Small intestine (tissue), 7 donors: ENCODE measurements around the gene PHF23. TPM values are rescaled to one million over a fixed set of nuclear protein-coding genes. Genes with fewer than 3 reads are reported as not detected.

Experiments
- DNase-seq, 2 donors: peaks; one replicate each; pipeline versions ENCODE4 v3.0.0 to v3.0.0-alpha.2; 2013
- FAIRE-seq: peaks from 2 replicates; lab custom pipeline; 2012; peaks lifted over from hg19 to GRCh38; lab: Jason Lieb, UNC
- H3K27ac ChIP-seq, 3 donors: one replicate each; pipeline ENCODE4 v1.5.1; 2013; ENCODE audit warnings: low read length in 2 of 3, mild to moderate bottlenecking in 2 of 3, control low read depth in 1 of 3, inconsistent platforms in 1 of 3, low read depth in 1 of 3, moderate library complexity in 1 of 3
- H3K27me3 ChIP-seq, 3 donors: one replicate each; pipeline ENCODE4 v1.6.1; 2013; ENCODE audit warnings: low read length in 3 of 3, inconsistent platforms in 1 of 3; ENCODE audit not compliant: control insufficient read depth in 3 of 3, insufficient read depth in 3 of 3
- H3K36me3 ChIP-seq, 3 donors: one replicate each; pipeline ENCODE4 v1.6.1; 2013; ENCODE audit warnings: low read length in 3 of 3, inconsistent platforms in 1 of 3, low read depth in 1 of 3, mild to moderate bottlenecking in 1 of 3, moderate library complexity in 1 of 3; ENCODE audit not compliant: control insufficient read depth in 3 of 3, insufficient read depth in 2 of 3
- H3K4me1 ChIP-seq, 3 donors: one replicate each; pipeline ENCODE4 v1.6.1; 2013; ENCODE audit warnings: low read length in 2 of 3, inconsistent platforms in 1 of 3, low read depth in 1 of 3, mild to moderate bottlenecking in 1 of 3, moderate library complexity in 1 of 3; ENCODE audit not compliant: control insufficient read depth in 3 of 3, insufficient read depth in 2 of 3
- H3K4me3 ChIP-seq, 3 donors: one replicate each; pipeline ENCODE4 v1.5.1; 2013; ENCODE audit warnings: low read length in 3 of 3, control low read depth in 1 of 3, inconsistent platforms in 1 of 3, low read depth in 1 of 3, mild to moderate bottlenecking in 1 of 3, moderate library complexity in 1 of 3
- H3K9me3 ChIP-seq, 2 donors: one replicate each; pipeline ENCODE4 v1.6.1; 2013; ENCODE audit warnings: low read depth in 1 of 2, low read length in 1 of 2; ENCODE audit not compliant: control insufficient read depth in 2 of 2, insufficient read depth in 1 of 2
- WGBS, 3 donors: extraction: QIAGEN DNeasy Blood & Tissue Kit; methylation state at CpG; one replicate each; pipeline ENCODE4 v1.1.7; 2013; 5-methylcytosine and 5-hydroxymethylcytosine counted together
- polyA plus RNA-seq, 4 donors: library from polyadenylated mRNA; stranded (reverse) in 3 of 4; unstranded in 1 of 4; fragments of 200-250 nt in 3 of 4; fragments of 120-200 nt in 1 of 4; gene quantifications; one replicate each; pipeline versions ENCODE4 v1.2.1 to v1.2.3, GENCODE V29; 2013
- donor health status: healthy with polysubstance abuse.
- donor health status: control.
- donor health status: control.
- donor health status: Bipolar disorder and iron deficiency.
- donor health status: healthy.

The PHF23 gene
- polyA plus RNA-seq, 4 donors = 26.4 to 44.3 (median 36.0) TPM

DNA sequence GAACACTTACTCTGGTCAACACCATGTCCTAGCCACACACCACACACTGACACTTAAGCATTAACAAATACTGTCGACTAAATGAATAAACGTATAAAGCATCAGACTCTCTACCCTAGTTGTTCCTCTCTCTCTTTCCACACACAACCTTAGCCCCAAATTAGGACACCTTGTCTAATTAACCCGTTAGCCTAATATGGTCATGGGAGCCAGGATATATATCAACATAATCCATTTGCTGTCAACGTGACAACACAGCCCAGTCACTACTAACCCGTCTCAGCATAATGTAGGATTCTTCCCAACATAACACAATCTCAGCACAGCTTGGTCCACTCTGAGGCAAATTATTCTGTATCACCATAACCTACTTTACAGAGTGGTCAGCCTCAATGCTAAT is 7.1 kb downstream of the PHF23 start:
- Histone ChIP-seq H3K27me3 (no peaks in the 10 kb centered on the region), H3K27ac (no peak overlapping the region), H3K9me3 (no peaks in the 10 kb centered on the region), H3K4me1 (peaks cover 2 to 38% (median 4%) of the 10 kb centered on the region in 3 donors), H3K36me3 (peaks cover 6 to 69% (median 7%) of the 10 kb centered on the region in 3 donors), H3K4me3 (no peak overlapping the region)
- DNase-seq = no peak
- no peak for FAIRE-seq
- WGBS, 3 donors = 77 to 84% (median 78%) methylated on average over 5 of the region's 5 CpGs

DNA sequence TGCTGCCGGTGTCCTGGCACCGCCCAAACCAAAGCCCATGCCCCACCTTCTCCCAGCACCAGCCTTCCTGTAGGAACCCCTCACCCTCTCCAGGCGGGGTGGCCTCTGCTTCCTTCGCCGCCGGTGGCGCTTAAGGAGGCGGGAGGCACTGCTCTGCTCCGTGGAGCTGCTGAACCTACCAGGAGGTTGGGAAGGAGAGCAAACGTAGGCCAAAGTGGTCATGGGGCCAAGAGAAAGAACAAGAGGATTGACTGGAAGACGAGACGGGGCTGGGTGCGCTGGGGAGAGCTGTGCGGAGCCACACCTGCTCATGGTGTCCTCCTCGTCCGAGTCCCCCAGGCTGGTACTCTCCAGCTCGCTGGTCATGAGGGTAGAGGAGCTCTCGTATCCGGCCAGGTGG is 9.8 kb downstream of the PHF23 start:
- FAIRE-seq (no peak), DNase-seq (no peak)
- no peaks in the 10 kb centered on the region for H3K9me3 ChIP-seq
- H3K36me3 ChIP-seq = peaks cover 8 to 70% (median 13%) of the 10 kb centered on the region in 3 donors
- no peak overlapping the region for H3K27ac ChIP-seq
- peaks cover 2 to 13% (median 4%) of the 10 kb centered on the region in 3 donors for H3K4me1 ChIP-seq
- no peak overlapping the region for H3K4me3 ChIP-seq
- 94 to 99% (median 95%) methylated on average over 19 of the region's 19 CpGs for WGBS, 3 donors
- no peaks in the 10 kb centered on the region for H3K27me3 ChIP-seq

DNA sequence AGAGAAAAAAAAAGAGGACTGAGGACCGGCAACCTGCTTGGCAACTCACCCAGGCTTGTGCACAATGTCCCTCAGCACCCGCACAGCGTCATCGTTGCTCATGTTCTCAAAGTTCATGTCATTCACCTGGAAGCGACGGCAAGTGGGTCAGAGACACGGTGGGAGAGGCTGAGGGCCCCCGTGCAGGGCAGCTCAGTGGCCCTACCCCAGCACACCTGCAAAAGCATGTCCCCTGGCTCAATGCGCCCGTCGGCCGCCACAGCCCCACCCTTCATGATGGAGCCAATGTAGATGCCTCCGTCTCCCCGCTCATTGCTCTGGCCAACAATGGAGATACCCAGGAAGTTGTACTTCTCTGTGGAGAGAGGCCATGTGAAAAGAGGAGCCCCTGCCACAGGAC is 10.3 kb downstream of the PHF23 start:
- DNase-seq (no peak), FAIRE-seq (no peak)
- Histone ChIP-seq H3K27ac (no peak overlapping the region), H3K4me1 (peaks cover 2 to 12% (median 4%) of the 10 kb centered on the region in 3 donors), H3K27me3 (no peaks in the 10 kb centered on the region), H3K9me3 (no peaks in the 10 kb centered on the region), H3K36me3 (peaks cover 12 to 76% (median 15%) of the 10 kb centered on the region in 3 donors), H3K4me3 (no peak overlapping the region)
- WGBS, 3 donors = 90 to 92% (median 90%) methylated on average over 14 of the region's 14 CpGs

DNA sequence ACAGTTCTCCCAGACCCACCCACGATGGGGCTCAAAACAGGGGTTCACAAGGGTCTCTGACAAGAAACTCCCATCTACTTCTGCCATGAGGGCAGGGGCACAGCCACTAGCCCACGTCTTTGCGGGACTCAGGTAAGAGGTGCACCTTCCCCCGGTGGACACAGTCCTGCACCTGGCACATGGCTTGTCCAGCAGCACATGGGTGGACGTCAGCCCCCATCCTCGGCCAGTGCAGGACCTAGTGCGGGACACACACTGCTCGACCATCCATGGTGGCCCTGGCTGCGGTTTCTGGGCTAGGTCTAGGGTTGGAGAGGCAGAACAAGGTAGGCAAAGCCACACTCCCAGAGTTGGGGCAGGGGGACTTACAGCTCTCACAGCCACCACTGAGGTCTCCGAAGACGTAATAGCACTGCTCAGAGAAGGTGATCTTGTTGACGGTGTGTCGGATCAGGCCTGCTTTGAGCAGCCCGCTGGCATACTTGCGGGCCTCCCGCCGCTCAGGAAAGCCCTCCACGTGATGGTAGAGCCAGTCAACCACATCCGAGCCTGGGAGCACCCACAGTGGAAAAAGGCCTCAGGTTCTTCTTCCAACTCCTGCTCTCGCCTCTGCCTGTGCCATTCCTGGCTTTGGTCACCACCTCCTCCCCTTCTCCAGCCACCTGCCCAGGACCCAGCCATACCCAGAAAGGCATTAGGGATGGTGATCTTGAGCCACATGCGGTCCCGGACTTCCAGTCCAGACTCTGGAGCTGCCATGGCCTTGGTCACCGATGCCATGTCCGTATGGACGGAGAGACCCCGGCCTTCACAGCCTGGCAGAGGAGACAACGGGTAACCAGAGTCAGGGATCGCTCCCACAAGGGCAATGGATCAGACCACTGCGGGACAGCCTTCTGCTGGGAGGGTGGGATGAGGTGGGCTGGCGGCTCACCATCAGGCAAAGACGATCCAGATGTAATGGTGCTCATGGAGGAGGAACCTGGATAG is 12.2 kb downstream of the PHF23 start:
- peaks cover 17 to 95% (median 27%) of the 10 kb centered on the region in 3 donors for H3K36me3 ChIP-seq
- H3K27ac ChIP-seq = no peak overlapping the region
- H3K4me3 ChIP-seq = no peak overlapping the region
- H3K4me1 ChIP-seq = peaks cover 0 to 8% (median 0%) of the 10 kb centered on the region in 3 donors
- DNase-seq (no peak), FAIRE-seq (no peak)
- H3K27me3 ChIP-seq = no peaks in the 10 kb centered on the region
- whole genome bisulfite sequencing, 3 donors = 92 to 94% (median 94%) methylated on average over 30 to 31 of the region's 31 CpGs
- H3K9me3 ChIP-seq = no peaks in the 10 kb centered on the region

DNA sequence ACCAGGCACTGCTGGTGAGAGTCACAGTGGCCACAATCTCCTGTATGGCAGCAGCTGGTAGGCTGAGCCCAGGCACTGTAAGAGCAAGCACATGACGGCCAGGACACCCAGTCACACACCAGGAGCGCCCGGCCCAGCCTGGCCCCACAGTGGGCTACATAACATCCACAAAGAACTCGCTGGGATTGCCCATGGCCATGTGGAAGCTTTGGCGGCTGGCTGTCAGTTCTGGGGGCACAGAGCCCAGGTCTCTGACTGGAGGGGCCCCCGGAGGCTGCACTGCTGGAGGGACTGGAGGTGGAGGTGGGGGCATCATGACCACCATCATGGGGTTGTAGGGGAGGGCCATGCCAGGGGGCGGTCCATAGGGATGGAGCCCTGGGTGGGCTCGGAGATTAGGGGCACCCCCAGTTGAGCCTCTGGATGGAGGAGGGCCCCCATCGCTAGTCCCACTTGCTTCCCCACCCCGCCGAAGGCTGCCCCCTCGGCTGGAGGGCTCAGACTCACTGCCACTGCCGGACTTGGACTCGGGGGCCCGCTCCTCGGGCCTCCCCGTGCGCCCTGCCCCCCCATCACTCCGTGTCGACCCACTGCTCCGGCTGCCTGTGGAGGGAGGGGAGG is 13.4 kb downstream of the PHF23 start:
- H3K4me3 ChIP-seq = no peak overlapping the region
- H3K9me3 ChIP-seq = no peaks in the 10 kb centered on the region
- 77 to 88% (median 83%) methylated on average over 14 to 21 of the region's 21 CpGs for WGBS, 3 donors
- H3K27me3 ChIP-seq = no peaks in the 10 kb centered on the region
- H3K4me1 ChIP-seq = peaks cover 0 to 15% (median 3%) of the 10 kb centered on the region in 3 donors
- FAIRE-seq (no peak), DNase-seq (no peak)
- H3K36me3 ChIP-seq = peaks cover 20 to 100% (median 27%) of the 10 kb centered on the region in 3 donors
- no peak overlapping the region for H3K27ac ChIP-seq

DNA sequence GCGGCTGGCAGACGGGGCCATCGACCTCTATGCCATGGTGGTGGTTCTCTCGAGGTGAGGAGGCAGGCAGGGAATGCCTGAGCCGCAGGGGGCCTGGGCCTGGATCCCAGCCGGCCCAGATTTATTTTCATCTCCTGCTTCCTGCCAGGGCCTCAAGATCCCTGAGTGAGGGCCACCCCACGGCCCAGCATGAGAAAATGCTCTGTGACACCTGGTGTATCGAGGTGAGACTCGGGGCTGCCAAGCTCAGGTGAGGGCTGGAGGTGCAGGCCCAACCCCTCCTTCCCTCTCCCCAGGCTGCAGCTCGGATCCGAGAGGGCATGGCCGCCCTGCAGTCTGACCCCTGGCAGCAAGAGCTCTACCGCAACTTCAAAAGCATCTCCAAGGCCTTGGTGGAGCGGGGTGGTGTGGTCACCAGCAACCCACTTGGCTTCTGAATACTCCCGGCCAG is 14.6 kb downstream of the PHF23 start:
- no peaks in the 10 kb centered on the region for H3K9me3 ChIP-seq
- peaks cover 20 to 91% (median 25%) of the 10 kb centered on the region in 3 donors for H3K36me3 ChIP-seq
- FAIRE-seq (no peak), DNase-seq (no peak)
- H3K4me1 ChIP-seq = peaks cover 0 to 22% (median 5%) of the 10 kb centered on the region in 3 donors
- WGBS, 3 donors = 58 to 71% (median 70%) methylated on average over 15 of the region's 15 CpGs
- H3K27me3 ChIP-seq = no peaks in the 10 kb centered on the region
- H3K4me3 ChIP-seq = no peak overlapping the region
- no peak overlapping the region for H3K27ac ChIP-seq

DNA sequence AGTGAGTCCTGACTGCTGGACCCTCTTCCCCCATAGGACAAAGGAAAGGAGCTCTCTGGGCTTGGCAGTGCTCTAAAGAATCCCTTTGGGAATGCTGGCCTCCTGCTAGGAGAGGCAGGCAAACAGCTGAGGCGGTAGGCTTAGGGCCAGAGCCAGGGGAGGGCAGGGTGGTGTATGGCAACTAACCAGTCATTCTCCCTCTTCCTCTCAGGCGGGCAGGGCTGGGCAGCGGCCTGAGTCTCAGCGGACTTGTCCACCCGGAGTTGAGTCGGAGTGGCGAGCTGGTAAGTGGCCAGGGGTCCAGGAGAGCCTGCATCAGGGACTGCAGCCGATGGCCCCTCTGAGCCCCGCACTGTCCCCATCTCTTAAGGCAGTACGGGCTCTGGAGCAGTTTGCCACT is 15.1 kb downstream of the PHF23 start:
- H3K27ac ChIP-seq = no peak overlapping the region

DNA sequence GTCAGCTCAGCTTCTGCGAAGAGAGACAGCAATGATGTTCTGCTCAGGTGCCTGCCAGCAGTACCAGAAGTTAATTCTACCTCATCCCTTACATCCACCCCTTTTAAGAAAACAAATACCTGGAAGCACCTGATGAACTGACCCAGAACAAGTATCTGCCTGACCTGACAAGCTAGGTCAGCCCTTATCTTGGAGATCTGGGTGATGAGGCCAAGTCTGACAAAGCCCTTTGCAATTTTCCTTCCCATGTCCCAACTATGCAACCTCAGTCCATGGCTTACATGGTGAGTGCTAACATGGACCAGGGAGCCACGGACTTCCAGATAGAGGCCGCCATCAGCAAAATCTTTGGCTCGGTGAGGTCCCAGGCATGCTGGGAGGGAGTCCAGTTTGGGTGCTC is 15.9 kb downstream of the PHF23 start:
- peaks cover 0 to 34% (median 5%) of the 10 kb centered on the region in 3 donors for H3K4me1 ChIP-seq
- no peak overlapping the region for H3K4me3 ChIP-seq
- no peak for DNase-seq
- no peaks in the 10 kb centered on the region for H3K9me3 ChIP-seq
- FAIRE-seq = no peak
- H3K27ac ChIP-seq = no peak overlapping the region
- 85 to 88% (median 87%) methylated on average over 4 of the region's 4 CpGs for WGBS, 3 donors
- H3K36me3 ChIP-seq = peaks cover 16 to 78% (median 20%) of the 10 kb centered on the region in 3 donors
- no peaks in the 10 kb centered on the region for H3K27me3 ChIP-seq

More for the DNA sequence above, 15.1 kb downstream of the PHF23 start:
- no peak overlapping the region for H3K4me3 ChIP-seq
- no peaks in the 10 kb centered on the region for H3K9me3 ChIP-seq
- 78 to 86% (median 80%) methylated on average over 7 to 10 of the region's 10 CpGs for WGBS, 3 donors
- H3K36me3 ChIP-seq = peaks cover 16 to 85% (median 24%) of the 10 kb centered on the region in 3 donors
- H3K27me3 ChIP-seq = no peaks in the 10 kb centered on the region
- DNase-seq (no peak), FAIRE-seq (no peak)
- H3K4me1 ChIP-seq = peaks cover 0 to 27% (median 5%) of the 10 kb centered on the region in 3 donors
